Measurements from ENCODE around the gene HECTD4.
"Not testable (repeated sequence)": the region's sequence is repeated elsewhere in the genome, so short reads cannot be mapped to it uniquely, and the experiment has no call there.

Gene HECTD4

DNA sequence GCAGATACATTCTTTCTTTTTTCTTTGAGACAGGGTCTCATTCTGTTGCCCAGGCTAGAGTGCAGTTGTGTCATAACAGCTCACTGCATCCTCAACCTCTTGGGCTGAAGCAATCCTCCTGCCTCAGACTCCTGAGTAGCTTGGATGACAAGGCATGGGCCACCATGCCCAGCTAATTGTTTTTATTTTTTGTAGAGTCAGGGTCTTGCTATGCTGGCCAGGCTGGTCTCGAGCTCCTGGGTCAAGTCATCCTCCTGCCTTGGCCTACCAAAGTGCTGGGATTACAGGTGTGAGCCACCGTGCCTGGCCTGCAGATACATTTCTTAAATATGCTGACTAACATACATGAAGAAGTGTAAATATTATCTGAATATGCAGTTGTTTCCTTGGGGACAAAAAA lies 115.8 kb downstream of the HECTD4 start:
- Histone ChIP-seq H3K4me1 (ENCODE audit: control insufficient read depth, insufficient read depth, low read length) (no peaks in the 10 kb centered on the region), H3K27me3 (ENCODE audit: control insufficient read depth, insufficient read depth, low read length) (no peaks in the 10 kb centered on the region), H3K9me3 (ENCODE audit: control insufficient read depth, low read length) (no peaks in the 10 kb centered on the region), H3K9ac (ENCODE audit: low read length) (no peak overlapping the region), H3K4me3 (ENCODE audit: low read length) (no peak overlapping the region), H3K36me3 (ENCODE audit: control insufficient read depth, insufficient read depth, low read length) (no peaks in the 10 kb centered on the region)

DNA sequence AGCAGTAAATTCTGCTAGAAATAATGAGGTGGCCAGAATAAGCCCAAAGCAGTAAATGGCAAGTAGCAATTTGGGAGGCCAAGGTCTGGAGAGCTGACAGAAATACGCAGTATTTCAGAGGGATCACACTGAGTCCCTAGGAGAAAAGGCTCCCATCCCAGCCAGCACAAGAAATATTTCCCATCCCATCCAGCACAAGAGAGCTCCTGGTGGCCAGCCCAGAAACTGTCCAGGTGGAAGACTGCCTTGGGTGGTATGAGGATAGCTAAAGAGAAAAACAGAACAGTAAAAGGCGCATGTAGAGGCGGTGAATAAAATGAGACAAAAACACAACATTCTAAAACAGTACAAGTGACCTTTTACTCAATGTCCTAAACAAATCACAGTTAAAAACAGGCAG lies 120.7 kb downstream of the HECTD4 start:
- no peak overlapping the region for H3K4me3 ChIP-seq (ENCODE audit: low read length)
- no peaks in the 10 kb centered on the region for H3K9me3 ChIP-seq (ENCODE audit: control insufficient read depth, low read length)
- H3K9ac ChIP-seq (ENCODE audit: low read length): no peak overlapping the region
- H3K4me1 ChIP-seq (ENCODE audit: control insufficient read depth, insufficient read depth, low read length): no peaks in the 10 kb centered on the region
- H3K27me3 ChIP-seq (ENCODE audit: control insufficient read depth, insufficient read depth, low read length): no peaks in the 10 kb centered on the region
- H3K36me3 ChIP-seq (ENCODE audit: control insufficient read depth, insufficient read depth, low read length): no peaks in the 10 kb centered on the region

DNA sequence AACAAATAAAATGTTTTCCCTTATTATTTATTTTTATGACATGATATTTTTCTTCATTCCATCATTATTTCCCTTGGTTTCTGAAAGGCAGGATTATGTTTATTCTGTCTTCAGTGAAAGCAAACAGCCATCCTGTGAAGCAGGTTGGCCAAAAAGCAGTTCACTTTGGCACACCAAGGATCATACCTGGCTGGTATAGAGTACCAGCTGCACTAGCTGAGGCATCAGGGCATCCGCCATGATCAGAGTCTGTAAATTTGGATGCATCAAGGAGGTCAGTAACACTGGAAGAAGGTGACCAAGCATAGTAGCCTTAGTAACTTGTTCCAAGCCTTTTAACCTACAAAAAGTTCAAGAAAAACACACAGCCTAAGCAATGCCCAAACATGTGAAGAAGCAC lies 123.3 kb downstream of the HECTD4 start:
- H3K36me3 ChIP-seq (ENCODE audit: control insufficient read depth, insufficient read depth, low read length): no peaks in the 10 kb centered on the region
- no peaks in the 10 kb centered on the region for H3K27me3 ChIP-seq (ENCODE audit: control insufficient read depth, insufficient read depth, low read length)

DNA sequence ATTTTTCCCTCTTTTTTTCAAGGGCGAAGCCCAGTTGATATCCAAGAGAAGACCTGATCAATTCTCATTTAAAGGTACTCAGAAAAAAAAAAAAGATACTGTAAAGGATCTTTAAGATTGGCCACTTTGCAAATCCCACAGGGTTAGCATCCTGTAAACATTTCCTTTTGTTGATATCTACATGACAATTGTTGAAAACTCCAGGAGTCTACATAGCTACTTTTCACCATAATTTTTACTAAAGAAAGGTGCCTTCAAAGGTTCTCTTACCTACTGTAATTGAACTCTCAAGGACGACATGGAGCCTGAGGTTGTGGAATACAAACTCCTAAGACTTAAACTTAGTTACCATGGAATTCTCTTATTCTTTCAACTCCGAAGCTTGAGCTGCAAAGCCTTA lies 125.5 kb downstream of the HECTD4 start:
- H3K36me3 ChIP-seq (ENCODE audit: control insufficient read depth, insufficient read depth, low read length): no peaks in the 10 kb centered on the region

More for the DNA sequence above, 123.3 kb downstream of the HECTD4 start:
- no peak overlapping the region for H3K4me3 ChIP-seq (ENCODE audit: low read length)
- H3K9me3 ChIP-seq (ENCODE audit: control insufficient read depth, low read length): no peaks in the 10 kb centered on the region
- peaks cover 7% of the 10 kb centered on the region for H3K4me1 ChIP-seq (ENCODE audit: control insufficient read depth, insufficient read depth, low read length)
- no peak overlapping the region for H3K9ac ChIP-seq (ENCODE audit: low read length)

DNA sequence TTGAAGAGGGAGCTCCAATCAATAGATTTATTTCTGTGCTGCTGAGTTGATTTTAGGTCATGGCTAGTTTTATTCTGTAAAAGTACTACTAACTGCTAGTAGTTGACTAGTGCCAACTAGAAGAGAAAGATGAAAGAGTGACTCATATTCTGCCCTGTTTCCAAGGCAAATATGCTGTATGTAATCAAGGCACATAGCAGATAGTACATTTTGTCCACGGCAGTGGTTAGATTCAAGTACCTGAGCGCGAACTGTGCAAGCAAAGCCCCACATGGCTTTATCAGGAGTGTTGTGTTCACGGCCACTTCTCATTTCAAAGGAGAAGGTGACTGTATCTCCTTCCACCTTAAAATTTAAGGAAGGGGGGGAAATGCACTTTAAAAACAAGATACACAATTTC lies 130.0 kb downstream of the HECTD4 start:
- Histone ChIP-seq H3K4me3 (ENCODE audit: low read length) (no peak overlapping the region), H3K36me3 (ENCODE audit: control insufficient read depth, insufficient read depth, low read length) (peaks cover 9% of the 10 kb centered on the region), H3K27me3 (ENCODE audit: control insufficient read depth, insufficient read depth, low read length) (no peaks in the 10 kb centered on the region), H3K9ac (ENCODE audit: low read length) (no peak overlapping the region), H3K9me3 (ENCODE audit: control insufficient read depth, low read length) (no peaks in the 10 kb centered on the region), H3K4me1 (ENCODE audit: control insufficient read depth, insufficient read depth, low read length) (peaks cover 12% of the 10 kb centered on the region)

More for the DNA sequence above, 125.5 kb downstream of the HECTD4 start:
- Histone ChIP-seq H3K9me3 (ENCODE audit: control insufficient read depth, low read length) (no peaks in the 10 kb centered on the region), H3K9ac (ENCODE audit: low read length) (no peak overlapping the region), H3K27me3 (ENCODE audit: control insufficient read depth, insufficient read depth, low read length) (no peaks in the 10 kb centered on the region), H3K4me1 (ENCODE audit: control insufficient read depth, insufficient read depth, low read length) (peaks cover 12% of the 10 kb centered on the region), H3K4me3 (ENCODE audit: low read length) (no peak overlapping the region)

DNA sequence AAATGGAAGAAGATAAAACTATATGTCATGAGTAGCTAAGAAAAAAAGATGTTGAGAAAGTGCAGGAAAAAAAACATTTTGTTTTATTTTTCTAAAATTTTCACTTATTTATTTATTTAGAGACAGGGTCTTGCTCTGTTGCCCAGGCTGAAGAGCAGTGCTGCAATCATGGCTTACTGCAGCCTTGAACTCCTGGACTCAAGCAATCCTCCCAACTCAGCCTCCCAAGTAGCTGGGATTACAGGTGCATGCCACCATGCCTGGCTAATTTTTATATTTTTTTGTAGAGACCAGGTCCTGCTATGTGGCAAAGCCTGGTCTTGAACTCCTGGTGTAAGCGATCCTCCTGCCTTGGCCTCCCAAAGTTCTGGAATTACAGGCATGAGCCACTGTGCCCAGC lies 137.3 kb downstream of the HECTD4 start:
- H3K9me3 ChIP-seq (ENCODE audit: control insufficient read depth, low read length); H3K4me1 ChIP-seq (ENCODE audit: control insufficient read depth, insufficient read depth, low read length); H3K9ac ChIP-seq (ENCODE audit: low read length); H3K27me3 ChIP-seq (ENCODE audit: control insufficient read depth, insufficient read depth, low read length); H3K4me3 ChIP-seq (ENCODE audit: low read length): not testable (repeated sequence)
- peaks cover 18% of the 10 kb centered on the region for H3K36me3 ChIP-seq (ENCODE audit: control insufficient read depth, insufficient read depth, low read length)

DNA sequence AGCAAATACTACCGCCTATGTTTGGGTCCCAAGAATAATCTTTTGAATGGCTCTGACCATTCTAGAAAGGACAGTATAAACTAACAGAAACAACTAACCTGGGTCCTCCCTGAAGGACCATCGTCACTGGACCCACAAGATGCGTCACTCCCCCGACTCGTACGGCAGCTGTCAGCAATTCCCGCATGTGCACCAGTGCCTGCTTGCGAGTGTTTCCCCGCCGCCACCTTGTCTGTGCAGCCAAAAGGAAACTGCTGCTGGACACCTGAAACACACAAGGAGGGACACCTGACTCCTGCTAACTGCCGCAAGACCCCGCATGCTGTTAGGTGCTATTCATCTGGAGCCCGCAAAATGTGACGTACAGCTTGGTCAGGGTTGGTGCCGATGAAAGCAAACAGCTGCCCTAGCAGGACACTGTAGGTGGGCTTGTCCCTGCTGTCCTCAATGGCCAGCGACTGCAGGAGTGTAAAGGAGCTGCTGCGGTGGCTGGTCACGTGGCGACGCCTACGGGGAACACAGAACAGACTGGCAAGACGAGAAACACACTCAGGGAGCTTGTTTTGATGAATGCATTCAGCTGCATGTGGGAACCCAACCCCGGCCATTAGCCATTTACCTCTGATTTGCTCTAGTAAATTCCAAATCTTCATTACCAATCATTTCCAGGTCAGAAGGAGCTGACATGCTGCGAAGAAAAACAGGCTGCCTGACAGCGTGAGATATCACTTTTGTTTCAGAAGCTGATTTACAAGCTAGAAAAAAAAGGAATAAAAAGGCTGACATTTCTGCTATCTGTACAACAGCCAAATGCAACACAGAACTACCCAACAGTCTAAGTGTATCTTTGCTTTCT lies 138.7 kb downstream of the HECTD4 start:
- Histone ChIP-seq H3K9me3 (ENCODE audit: control insufficient read depth, low read length) (no peaks in the 10 kb centered on the region), H3K9ac (ENCODE audit: low read length) (no peak overlapping the region), H3K36me3 (ENCODE audit: control insufficient read depth, insufficient read depth, low read length) (peaks cover 18% of the 10 kb centered on the region), H3K4me1 (ENCODE audit: control insufficient read depth, insufficient read depth, low read length) (no peaks in the 10 kb centered on the region), H3K4me3 (ENCODE audit: low read length) (no peak overlapping the region), H3K27me3 (ENCODE audit: control insufficient read depth, insufficient read depth, low read length) (no peaks in the 10 kb centered on the region)

DNA sequence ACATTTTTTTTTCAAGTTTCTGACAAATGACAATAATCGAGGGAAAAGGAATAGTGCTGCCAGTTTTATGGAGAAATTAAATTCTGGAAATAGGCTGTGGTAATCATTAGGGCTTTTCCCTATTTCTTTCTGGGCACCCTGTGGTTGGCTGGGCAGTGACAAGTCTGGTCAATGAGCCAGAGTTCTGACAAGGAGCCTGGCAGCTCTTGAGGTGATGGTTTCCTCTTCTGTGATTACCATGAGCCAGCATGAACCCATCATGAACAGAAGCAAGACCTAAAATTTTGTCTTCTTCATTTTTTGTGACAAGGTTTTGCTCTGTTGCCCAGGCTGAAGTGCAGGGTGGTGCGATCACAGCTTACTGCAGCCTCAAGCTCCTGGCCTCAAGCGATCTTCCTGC lies 141.1 kb downstream of the HECTD4 start:
- H3K4me1 ChIP-seq (ENCODE audit: control insufficient read depth, insufficient read depth, low read length): no peaks in the 10 kb centered on the region
- no peak overlapping the region for H3K4me3 ChIP-seq (ENCODE audit: low read length)
- no peak overlapping the region for H3K9ac ChIP-seq (ENCODE audit: low read length)
- no peaks in the 10 kb centered on the region for H3K9me3 ChIP-seq (ENCODE audit: control insufficient read depth, low read length)
- H3K36me3 ChIP-seq (ENCODE audit: control insufficient read depth, insufficient read depth, low read length): peaks cover 17% of the 10 kb centered on the region
- H3K27me3 ChIP-seq (ENCODE audit: control insufficient read depth, insufficient read depth, low read length): no peaks in the 10 kb centered on the region

DNA sequence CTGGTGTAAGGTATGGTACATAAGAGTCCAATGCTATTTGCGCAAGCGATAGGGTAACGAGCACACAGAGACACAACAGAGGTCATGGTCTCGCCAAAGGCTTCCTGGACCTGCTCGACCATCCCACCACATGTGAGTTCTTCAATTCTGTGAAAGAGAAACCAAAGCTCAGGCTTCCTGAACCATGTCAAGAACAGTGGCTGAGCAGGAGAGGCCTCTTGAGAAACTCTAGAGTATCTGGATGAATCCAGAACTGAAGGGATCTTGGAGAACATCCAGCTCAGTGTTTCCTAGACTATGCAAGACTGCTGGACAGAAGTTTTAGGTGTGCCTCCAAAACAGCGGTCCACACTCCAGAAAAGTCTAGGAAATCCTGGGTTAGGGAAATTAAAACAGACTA lies 142.3 kb downstream of the HECTD4 start:
- Histone ChIP-seq H3K4me3 (ENCODE audit: low read length) (no peak overlapping the region), H3K4me1 (ENCODE audit: control insufficient read depth, insufficient read depth, low read length) (no peaks in the 10 kb centered on the region), H3K9ac (ENCODE audit: low read length) (no peak overlapping the region), H3K9me3 (ENCODE audit: control insufficient read depth, low read length) (no peaks in the 10 kb centered on the region), H3K27me3 (ENCODE audit: control insufficient read depth, insufficient read depth, low read length) (no peaks in the 10 kb centered on the region), H3K36me3 (ENCODE audit: control insufficient read depth, insufficient read depth, low read length) (peaks cover 12% of the 10 kb centered on the region)

DNA sequence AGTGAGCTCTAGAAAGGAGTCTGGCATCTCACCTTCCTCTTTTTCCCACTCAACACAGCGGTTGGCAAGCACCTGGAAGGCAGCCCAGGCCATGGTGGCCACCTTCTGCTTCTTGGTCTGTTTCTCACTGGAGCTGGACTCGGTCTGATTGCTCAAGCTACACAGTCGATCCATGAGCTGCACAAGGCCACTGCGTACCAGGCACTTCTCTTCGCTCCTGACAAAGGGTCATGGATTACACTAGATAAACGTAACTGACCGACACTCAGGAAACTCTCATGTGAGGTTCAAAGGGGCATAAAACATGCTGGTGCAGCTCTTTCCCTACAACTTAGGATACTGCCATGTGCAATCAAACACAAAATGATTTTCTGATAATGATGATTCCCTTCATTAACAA lies 143.2 kb downstream of the HECTD4 start:
- Histone ChIP-seq H3K4me1 (ENCODE audit: control insufficient read depth, insufficient read depth, low read length) (no peaks in the 10 kb centered on the region), H3K4me3 (ENCODE audit: low read length) (no peak overlapping the region), H3K9ac (ENCODE audit: low read length) (no peak overlapping the region), H3K9me3 (ENCODE audit: control insufficient read depth, low read length) (no peaks in the 10 kb centered on the region), H3K36me3 (ENCODE audit: control insufficient read depth, insufficient read depth, low read length) (peaks cover 12% of the 10 kb centered on the region), H3K27me3 (ENCODE audit: control insufficient read depth, insufficient read depth, low read length) (no peaks in the 10 kb centered on the region)

DNA sequence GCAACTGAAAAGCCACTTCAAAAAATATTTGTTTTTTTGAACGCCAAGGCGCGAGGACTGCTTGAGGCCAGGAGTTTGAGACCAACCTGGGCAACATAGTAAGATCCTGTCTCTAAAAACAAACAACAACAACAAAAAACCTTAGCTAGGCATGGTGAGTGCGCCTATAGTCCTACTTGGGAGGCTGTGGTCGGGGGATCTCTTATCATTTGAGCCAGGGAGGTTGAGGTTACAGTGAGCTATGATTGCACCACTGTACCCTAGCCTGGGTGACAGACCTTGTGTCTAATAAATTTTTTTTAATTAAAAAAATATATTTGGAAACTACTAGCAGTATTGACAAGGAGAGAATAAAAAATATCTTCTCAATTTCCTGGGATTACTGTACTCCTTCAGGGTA lies 143.8 kb downstream of the HECTD4 start:
- no peak overlapping the region for H3K4me3 ChIP-seq (ENCODE audit: low read length)
- H3K4me1 ChIP-seq (ENCODE audit: control insufficient read depth, insufficient read depth, low read length): no peaks in the 10 kb centered on the region
- peaks cover 12% of the 10 kb centered on the region for H3K36me3 ChIP-seq (ENCODE audit: control insufficient read depth, insufficient read depth, low read length)
- H3K27me3 ChIP-seq (ENCODE audit: control insufficient read depth, insufficient read depth, low read length): no peaks in the 10 kb centered on the region
- H3K9me3 ChIP-seq (ENCODE audit: control insufficient read depth, low read length): no peaks in the 10 kb centered on the region
- H3K9ac ChIP-seq (ENCODE audit: low read length): no peak overlapping the region

DNA sequence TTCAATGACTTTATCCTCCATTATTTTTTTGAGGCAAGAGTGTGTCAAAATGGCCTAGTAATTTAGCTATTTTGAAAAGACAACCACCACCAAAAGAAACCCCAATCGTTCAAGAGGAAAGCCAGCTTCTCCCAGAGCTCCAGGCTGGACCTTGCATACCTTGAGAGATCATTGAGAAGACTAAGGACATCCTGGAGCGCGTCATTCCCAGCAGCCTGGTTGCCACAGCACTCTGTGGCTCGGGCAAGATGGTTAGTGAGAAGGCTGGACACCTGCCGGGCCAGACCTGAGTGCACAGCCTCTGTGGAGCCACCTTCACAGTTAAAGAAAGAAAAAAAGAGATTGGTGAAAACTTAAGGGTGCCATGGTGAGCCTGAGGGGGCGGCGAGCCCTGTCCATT lies 145.4 kb downstream of the HECTD4 start:
- Histone ChIP-seq H3K36me3 (ENCODE audit: control insufficient read depth, insufficient read depth, low read length) (peaks cover 12% of the 10 kb centered on the region), H3K4me1 (ENCODE audit: control insufficient read depth, insufficient read depth, low read length) (no peaks in the 10 kb centered on the region), H3K9me3 (ENCODE audit: control insufficient read depth, low read length) (no peaks in the 10 kb centered on the region), H3K27me3 (ENCODE audit: control insufficient read depth, insufficient read depth, low read length) (no peaks in the 10 kb centered on the region), H3K4me3 (ENCODE audit: low read length) (no peak overlapping the region), H3K9ac (ENCODE audit: low read length) (no peak overlapping the region)

DNA sequence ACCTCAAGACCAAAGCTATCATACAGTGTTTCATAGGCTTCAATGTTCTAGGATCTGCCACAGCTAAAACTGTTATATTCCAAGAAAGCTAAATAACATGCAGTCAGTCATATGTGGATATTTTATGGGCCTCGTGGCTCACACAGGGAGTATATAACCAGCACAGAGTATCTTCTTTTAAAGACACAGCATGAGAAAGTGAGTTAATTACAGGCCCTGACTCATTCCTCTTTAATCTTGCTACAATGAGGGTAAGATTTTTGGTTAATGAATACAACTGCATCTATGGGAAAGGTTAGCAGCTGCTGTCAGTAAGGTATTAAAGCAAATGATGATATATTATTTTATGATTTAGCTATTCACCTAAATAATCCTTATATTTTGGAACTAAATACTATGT lies 145.8 kb downstream of the HECTD4 start:
- Histone ChIP-seq H3K9me3 (ENCODE audit: control insufficient read depth, low read length) (no peaks in the 10 kb centered on the region), H3K9ac (ENCODE audit: low read length) (no peak overlapping the region), H3K4me1 (ENCODE audit: control insufficient read depth, insufficient read depth, low read length) (no peaks in the 10 kb centered on the region), H3K36me3 (ENCODE audit: control insufficient read depth, insufficient read depth, low read length) (peaks cover 12% of the 10 kb centered on the region), H3K4me3 (ENCODE audit: low read length) (no peak overlapping the region), H3K27me3 (ENCODE audit: control insufficient read depth, insufficient read depth, low read length) (no peaks in the 10 kb centered on the region)
